HepG2 (cell line): ENCODE data around the gene MRPL36. TPM values are rescaled to one million over a fixed set of nuclear protein-coding genes. Genes with fewer than 3 reads are reported as not detected.
A peak's percentile ranks its signal among the peaks of the same experiment; 100 is the strongest.

Experiments used
- BATF2 ChIP-seq: sonication (generic); formaldehyde crosslinking; IDR thresholded peaks from 2 replicates; pipeline ENCODE4 v1.8.0; 2022; ENCODE audit warnings: mild to moderate bottlenecking, missing genetic modification reagents, moderate library complexity
- BHLHE40 ChIP-seq: IDR thresholded peaks from 2 replicates; pipeline ENCODE4 v1.6.1; 2011; ENCODE audit warnings: low read length, improper control_type of control experiment
- CCDC6 ChIP-seq: sonication (generic); formaldehyde crosslinking; IDR thresholded peaks from 2 replicates; pipeline ENCODE4 v1.8.1; 2022; ENCODE audit warnings: mild to moderate bottlenecking, missing genetic modification reagents, moderate library complexity
- CSRNP2 ChIP-seq: sonication (generic); formaldehyde crosslinking; conservative IDR thresholded peaks from 2 replicates; pipeline ENCODE4 v1.8.0; 2022; ENCODE audit warnings: low read depth, missing genetic modification reagents
- DBP ChIP-seq: sonication (generic); formaldehyde crosslinking; IDR thresholded peaks from 2 replicates; pipeline ENCODE4 v1.4.0; 2020; ENCODE audit warnings: missing genetic modification reagents; ENCODE audit errors: not compliant biosample characterization
- ETV5 ChIP-seq: IDR thresholded peaks from 2 replicates; pipeline ENCODE4 v1.6.1; 2018; ENCODE audit warnings: missing biosample characterization, missing genetic modification reagents, inconsistent platforms, borderline replicate concordance
- FOXA3 ChIP-seq: IDR thresholded peaks from 2 replicates; pipeline ENCODE4 v1.6.1; 2016; ENCODE audit warnings: missing genetic modification reagents, missing compliant biosample characterization
- MTF2 ChIP-seq: sonication (generic); formaldehyde crosslinking; IDR thresholded peaks from 2 replicates; pipeline ENCODE4 v1.5.0; 2020; ENCODE audit warnings: missing genetic modification reagents, borderline replicate concordance
- POLR2G ChIP-seq: fragments of 200-400 bp; formaldehyde crosslinking; IDR thresholded peaks from 2 replicates; pipeline ENCODE4 v1.6.1; 2018; ENCODE audit warnings: mild to moderate bottlenecking, low read depth, low read length, moderate library complexity
- TAF15 ChIP-seq: fragments of 200-400 bp; formaldehyde crosslinking; IDR thresholded peaks from one replicate; pipeline ENCODE4 v1.6.1; 2018; ENCODE audit warnings: mild to moderate bottlenecking, low read depth, low read length; ENCODE audit not compliant: poor library complexity, severe bottlenecking
- TOE1 ChIP-seq: sonication (generic); formaldehyde crosslinking; IDR thresholded peaks from 2 replicates; pipeline ENCODE4 v1.4.0; 2020; ENCODE audit warnings: mild to moderate bottlenecking, missing genetic modification reagents
- XRCC5 ChIP-seq: fragments of 200-400 bp; formaldehyde crosslinking; optimal IDR thresholded peaks from 2 replicates; pipeline ENCODE3; 2017; ENCODE audit warnings: mild to moderate bottlenecking, low read length
- ZNF12 ChIP-seq: sonication (generic); formaldehyde crosslinking; IDR thresholded peaks from 2 replicates; pipeline ENCODE4 v1.5.0; 2020; ENCODE audit warnings: missing genetic modification reagents
- ZNF503 ChIP-seq: sonication (generic); formaldehyde crosslinking; IDR thresholded peaks from 2 replicates; pipeline ENCODE4 v1.4.0; 2020; ENCODE audit warnings: missing genetic modification reagents
- ZNF766 ChIP-seq: sonication (generic); formaldehyde crosslinking; IDR thresholded peaks from 2 replicates; pipeline ENCODE4 v1.5.0; 2020; ENCODE audit warnings: missing genetic modification reagents, borderline replicate concordance
- polyA plus RNA-seq, 8 experiments: library from polyadenylated mRNA; depleted of rRNA in 3 of 8; stranded (reverse) in 7 of 8; unstranded in 1 of 8; fragments of >200 nt; fragmentation: Illumina TruSeq in 4 of 8; extraction: Trizol in 4 of 8; gene quantifications; 2 replicates each; pipeline versions ENCODE4 v1.2.1 to v1.2.3, GENCODE V29; 2011 to 2016; ENCODE audit warnings: low read depth in 4 of 8, missing spikeins in 1 of 8, mixed read lengths in 1 of 8; ENCODE audit not compliant: insufficient read depth in 1 of 8
- total RNA-seq, 5 experiments: library from RNA; depleted of rRNA; stranded (reverse); fragments of >200 nt; fragmentation: Illumina TruSeq; extraction: Trizol; gene quantifications; 2 replicates each; pipeline ENCODE4 v1.2.3, GENCODE V29; 2016; ENCODE audit warnings: low read depth in 1 of 5
- TF ChIP-seq, protein P1 (sequence below): sonication (generic); formaldehyde crosslinking; IDR thresholded peaks from 2 replicates; pipeline ENCODE4 v1.8.1; 2023; ENCODE audit warnings: mild to moderate bottlenecking, moderate library complexity, missing genetic modification reagents

MRPL36 gene
- total and polyA plus RNA-seq, 2 of the 13 experiments (the other 11 are each of a cell fraction or from before 2014, with no cell fraction given), result 71.3 to 113 TPM

DNA sequence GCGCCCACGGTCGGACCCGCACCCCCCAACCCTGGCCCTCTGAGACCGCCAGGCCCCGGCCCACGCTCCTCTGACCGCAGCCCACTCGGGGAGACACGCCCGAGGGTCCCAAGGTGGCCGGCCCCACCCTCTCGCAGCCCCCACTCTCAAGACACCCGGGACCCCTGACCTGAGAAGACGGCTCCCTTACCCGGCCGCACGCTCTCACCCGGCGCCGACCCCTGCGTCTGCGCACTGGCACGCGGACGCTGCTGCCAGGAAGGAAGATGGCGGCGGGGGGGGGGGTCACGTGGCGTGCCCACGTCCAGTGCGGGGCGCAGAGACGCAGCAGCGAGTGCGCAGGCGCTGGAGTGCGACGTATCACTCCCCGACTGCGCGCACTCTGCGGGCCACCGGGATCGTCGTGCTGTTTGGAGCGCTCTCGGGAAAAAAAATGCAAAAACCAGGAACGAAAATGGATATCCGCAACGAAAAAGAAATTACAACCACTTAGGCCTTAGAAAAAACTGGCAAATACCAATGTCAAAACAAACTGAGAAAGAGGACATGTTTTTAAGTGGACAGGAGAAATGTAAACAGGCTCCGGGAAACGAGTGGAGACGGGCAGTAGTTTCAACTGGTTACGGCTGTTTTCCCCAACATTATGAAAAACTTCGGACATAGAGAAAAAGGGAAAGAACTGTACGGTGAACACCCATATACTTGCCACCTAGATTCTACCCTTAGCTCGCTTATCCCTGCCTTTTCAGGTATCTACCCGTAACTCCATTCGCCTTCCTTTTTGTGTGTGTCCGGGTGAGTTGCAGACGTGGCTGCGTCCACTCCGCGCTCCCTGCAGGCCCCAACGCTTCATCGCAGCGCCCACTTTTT is at the start of gene MRPL36 (continued):
- TF ChIP-seq, protein P1, sequence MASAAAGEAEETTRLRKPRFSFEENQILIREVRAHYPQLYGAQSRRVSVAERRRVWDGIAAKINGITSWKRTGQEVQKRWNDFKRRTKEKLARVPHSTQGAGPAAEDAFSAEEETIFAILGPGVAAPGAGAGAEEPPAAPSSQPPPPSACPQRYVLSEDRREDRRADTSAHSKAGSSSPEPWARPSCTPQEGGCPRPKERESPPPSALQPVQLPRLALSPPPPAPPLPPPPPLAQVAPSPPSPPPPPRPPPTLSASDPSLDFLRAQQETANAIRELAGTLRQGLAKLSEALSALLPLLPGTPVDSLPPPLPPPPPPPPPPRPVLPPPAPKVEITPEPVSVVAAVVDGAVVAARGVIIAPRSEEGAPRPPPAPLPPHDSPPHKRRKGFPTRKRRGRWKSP (CRISPR knock-in tag), result peak; percentile 98; the same call in 1 of the 2 replicates
- TF ChIP-seq TAF15, result no peak
- peak; percentile 48; the same call in 1 of the 2 replicates for TF ChIP-seq ZNF503 (CRISPR knock-in tag)
- TF ChIP-seq BATF2 (CRISPR knock-in tag), result no peak
- TF ChIP-seq FOXA3 (CRISPR knock-in tag), result peak; percentile 37
- TF ChIP-seq TOE1, result no peak
- peak; percentile 14 for TF ChIP-seq XRCC5
- peak; percentile 88 for TF ChIP-seq POLR2G
- TF ChIP-seq CSRNP2 (CRISPR knock-in tag), result no peak
- no peak for TF ChIP-seq MTF2 (CRISPR knock-in tag)
- TF ChIP-seq BHLHE40, result peak; percentile 71
- TF ChIP-seq ZNF12 (CRISPR knock-in tag), result 0 out of 2 replicates have a peak, but pooled peaks have one; percentile 10
- peak; percentile 59; the same call in 1 of the 2 replicates for TF ChIP-seq CCDC6
- no peak for TF ChIP-seq ETV5 (CRISPR knock-in tag)
- no peak for TF ChIP-seq DBP (CRISPR knock-in tag)
- TF ChIP-seq ZNF766 (CRISPR knock-in tag), result peak; percentile 11; the same call in 1 of the 2 replicates
